Stimulated activated effector memory CD8-positive, alpha-beta T cell treated with anti-CD3 and anti-CD28 coated beads, Interleukin-12 subunit alpha, Interleukin-12 subunit beta, amount 100 ng/mL, for 72 hours (primary cell): ENCODE data around the gene AHCY.
"Not testable (repeated sequence)": the region's sequence is repeated elsewhere in the genome, so short reads cannot be mapped to it uniquely, and the experiment has no call there.

Source experiments
- ATAC-seq: fragments of 150-1000 bp; cut with Tn5 transposase; 2 replicates; pipeline ENCODE4 v1.10.0; 2021
- DNase-seq, 2 donors: peaks; one replicate each; pipeline ENCODE4 v3.0.0; 2021 to 2022; ENCODE audit warnings: low spot score in 2 of 2
- H3K27ac Mint-ChIP-seq: one replicate; pipeline ENCODE4 v1.8.0; 2022; ENCODE audit warnings: mild to moderate bottlenecking, mixed read lengths
- H3K36me3 Mint-ChIP-seq: one replicate; pipeline ENCODE4 v1.8.0; 2022; ENCODE audit warnings: mild to moderate bottlenecking, mixed read lengths
- H3K4me1 Mint-ChIP-seq: one replicate; pipeline ENCODE4 v1.8.0; 2022; ENCODE audit warnings: mixed read lengths
- H3K4me3 Mint-ChIP-seq: one replicate; pipeline ENCODE4 v1.8.0; 2022; ENCODE audit warnings: mild to moderate bottlenecking, mixed read lengths
- H3K9me3 Mint-ChIP-seq: one replicate; pipeline ENCODE4 v1.8.0; 2022; ENCODE audit warnings: mixed read lengths

Gene AHCY

DNA sequence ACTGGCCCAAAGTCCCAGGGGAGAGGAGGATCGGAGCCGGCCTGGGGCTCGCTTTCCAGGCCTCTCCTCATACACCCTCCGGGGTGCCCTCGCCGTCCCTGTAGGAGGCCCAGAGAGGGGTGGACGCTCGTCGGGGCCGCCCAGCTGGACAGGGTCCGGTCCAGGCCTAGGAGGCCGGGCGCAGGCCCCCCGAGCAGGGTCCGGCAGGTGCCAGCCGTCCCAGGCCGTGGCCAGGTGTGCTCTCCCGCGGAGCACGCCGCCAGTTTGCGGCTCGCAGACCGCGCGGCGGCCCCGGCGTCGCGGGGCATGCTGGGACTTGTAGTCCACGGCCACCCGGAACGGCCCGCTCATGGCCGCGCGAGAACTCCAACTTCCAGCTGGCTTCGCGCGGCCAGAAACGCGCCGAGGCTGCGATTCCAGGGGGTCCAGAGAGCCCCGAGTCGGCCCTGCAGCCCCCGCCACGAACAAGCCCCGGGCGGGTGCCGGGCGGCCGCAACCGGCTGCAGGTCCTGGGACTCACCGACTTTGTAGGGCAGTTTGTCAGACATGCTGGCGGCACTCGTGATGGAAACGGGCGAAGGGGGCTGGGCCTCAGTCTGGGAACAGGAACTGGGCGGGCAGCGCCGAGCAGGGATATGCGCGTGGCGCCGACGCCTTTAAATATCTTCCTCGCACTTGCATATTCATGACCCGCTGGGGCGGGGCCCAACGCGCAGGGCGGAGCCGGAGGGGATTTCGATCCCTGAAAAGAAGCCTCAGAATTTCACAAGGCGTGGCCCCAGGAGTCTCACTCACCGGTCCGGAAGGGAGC lies at the start of gene AHCY:
Gene AHCY, minus strand, starts transcription at position 633 of the 811 bp plus-strand sequence. Its CDS starts 85 bp downstream, at position 548.
- DNase-seq (peak; percentile 84 to 96), ATAC-seq (peak; percentile 96)
- Mint-ChIP-seq H3K36me3 (peaks cover 12% of the 10 kb centered on the region), H3K4me1 (peaks cover 9% of the 10 kb centered on the region), H3K9me3 (no peaks in the 10 kb centered on the region), H3K4me3 (peak within 1 kb of the TSS; percentile 80), H3K27ac (peak within 1 kb of the TSS; percentile 86)

DNA sequence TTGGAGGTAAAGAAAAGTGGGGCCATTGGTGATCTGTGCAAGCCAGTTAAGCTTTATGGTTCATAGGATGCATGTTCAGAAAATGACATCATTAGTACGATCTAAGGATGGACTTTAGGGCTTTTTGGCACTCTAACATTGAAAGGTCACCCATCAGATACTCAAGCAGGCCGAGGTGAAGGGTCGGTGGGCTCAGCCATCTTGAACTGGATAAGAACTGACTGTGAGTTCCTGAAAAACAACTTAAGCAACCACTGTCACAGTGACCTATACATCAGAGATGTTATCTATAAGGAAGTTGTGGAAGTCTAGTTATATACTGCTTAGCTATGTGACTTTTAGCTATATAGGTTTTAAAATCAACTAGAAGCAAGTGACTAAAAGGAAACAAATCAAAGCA lies 46.9 kb upstream of the AHCY start:
- no peaks in the 10 kb centered on the region for H3K9me3 Mint-ChIP-seq
- ATAC-seq (no peak), DNase-seq (no peak)
- H3K36me3 Mint-ChIP-seq = no peaks in the 10 kb centered on the region
- no peak overlapping the region for H3K4me3 Mint-ChIP-seq
- H3K4me1 Mint-ChIP-seq = peaks cover 7% of the 10 kb centered on the region
- no peak overlapping the region for H3K27ac Mint-ChIP-seq

DNA sequence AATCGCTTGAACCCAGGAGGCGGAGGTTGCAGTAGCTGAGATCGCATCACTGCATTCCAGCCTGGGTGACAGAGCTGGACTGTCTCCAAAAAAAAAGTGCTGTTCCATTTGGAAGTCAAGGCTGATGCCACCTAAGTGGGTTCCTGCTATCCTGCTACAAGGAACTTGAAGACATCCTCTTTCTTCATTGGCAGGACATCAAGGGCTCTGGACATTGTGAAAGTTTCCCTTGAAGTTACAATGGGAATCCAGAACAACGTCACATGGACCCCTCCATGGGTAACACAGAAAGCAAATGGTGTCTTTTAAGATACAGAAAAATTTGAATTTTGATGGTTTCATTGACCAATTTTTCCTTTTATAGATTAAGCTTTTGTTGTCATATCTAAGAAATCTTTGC lies 44.4 kb upstream of the AHCY start:
- Mint-ChIP-seq H3K9me3 (no peaks in the 10 kb centered on the region), H3K36me3 (no peaks in the 10 kb centered on the region), H3K4me3 (no peak overlapping the region), H3K27ac (no peak overlapping the region), H3K4me1 (peaks cover 7% of the 10 kb centered on the region)
- ATAC-seq = no peak
- DNase-seq = no peak

DNA sequence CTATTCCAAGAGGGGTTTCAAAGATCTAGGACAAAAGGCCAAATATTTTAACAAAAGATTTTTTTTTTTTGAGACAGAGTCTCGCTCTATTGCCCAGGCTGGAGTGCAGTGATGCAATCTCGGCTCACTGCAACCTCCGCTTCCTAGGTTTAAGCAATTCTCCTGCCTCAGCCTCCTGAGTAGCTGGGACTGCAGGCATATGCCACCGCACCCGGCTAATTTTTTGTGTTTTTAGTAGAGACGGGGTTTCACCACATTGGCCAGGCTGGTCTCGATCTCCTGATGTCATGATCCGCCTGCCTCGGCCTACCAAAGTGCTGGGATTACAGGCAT lies 43.3 kb upstream of the AHCY start:
- H3K9me3 Mint-ChIP-seq, ATAC-seq, DNase-seq, H3K4me3 Mint-ChIP-seq, H3K27ac Mint-ChIP-seq, H3K36me3 Mint-ChIP-seq, H3K4me1 Mint-ChIP-seq: not testable (repeated sequence)

DNA sequence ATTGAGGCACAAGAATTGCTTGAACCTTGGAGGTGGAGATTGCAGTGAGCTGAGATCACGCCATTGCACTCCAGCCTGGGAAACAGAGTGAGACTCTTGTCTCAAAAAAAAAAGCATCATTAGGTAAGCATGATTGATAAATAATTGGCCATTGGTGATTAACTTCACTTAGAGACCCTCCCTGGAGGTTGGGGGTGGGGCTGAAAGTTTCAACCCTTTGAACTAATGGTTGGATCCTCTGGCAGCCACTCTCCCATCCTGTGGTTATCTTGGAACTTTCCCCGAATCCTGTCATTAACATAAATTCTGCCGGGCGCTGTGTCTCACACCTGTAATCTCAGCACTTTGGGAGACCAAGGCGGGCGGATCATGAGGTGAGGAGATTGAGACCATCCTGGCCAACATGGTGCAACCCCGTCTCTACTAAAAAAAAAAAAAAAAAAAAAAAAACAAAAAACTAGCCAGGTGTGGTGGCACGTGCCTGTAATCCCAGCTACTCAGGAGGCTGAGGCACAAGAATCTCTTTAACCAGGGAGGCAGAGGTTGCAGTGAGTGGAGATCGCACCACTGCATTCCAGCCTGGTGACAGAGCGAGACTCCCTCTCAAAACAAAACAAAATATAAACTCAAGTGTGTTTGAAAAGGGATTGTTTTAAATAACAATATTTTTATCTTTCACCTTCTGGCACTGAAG lies 42.8 kb upstream of the AHCY start:
- not testable (repeated sequence) for DNase-seq, H3K36me3 Mint-ChIP-seq, H3K9me3 Mint-ChIP-seq, ATAC-seq, H3K4me3 Mint-ChIP-seq, H3K27ac Mint-ChIP-seq, H3K4me1 Mint-ChIP-seq

DNA sequence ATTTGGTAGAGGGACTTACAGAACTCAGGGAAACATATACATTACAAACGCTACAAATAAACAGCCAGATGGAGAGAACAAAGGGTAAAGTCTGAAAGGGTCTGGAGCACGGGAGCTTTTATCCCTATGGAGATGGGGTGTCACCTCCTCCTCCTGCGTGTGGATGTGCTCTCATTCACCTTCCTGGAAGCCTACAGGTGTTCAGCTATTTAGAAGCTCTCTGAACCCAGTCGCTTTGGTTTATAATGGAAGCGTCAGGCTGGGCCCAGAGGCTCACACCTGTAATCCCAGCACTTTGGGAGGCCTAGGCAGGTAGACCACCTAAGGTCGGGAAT lies 42.2 kb upstream of the AHCY start:
- Mint-ChIP-seq H3K9me3 (no peaks in the 10 kb centered on the region), H3K4me3 (no peak overlapping the region), H3K4me1 (peaks cover 7% of the 10 kb centered on the region), H3K36me3 (no peaks in the 10 kb centered on the region), H3K27ac (no peak overlapping the region)
- ATAC-seq (no peak), DNase-seq (no peak)

DNA sequence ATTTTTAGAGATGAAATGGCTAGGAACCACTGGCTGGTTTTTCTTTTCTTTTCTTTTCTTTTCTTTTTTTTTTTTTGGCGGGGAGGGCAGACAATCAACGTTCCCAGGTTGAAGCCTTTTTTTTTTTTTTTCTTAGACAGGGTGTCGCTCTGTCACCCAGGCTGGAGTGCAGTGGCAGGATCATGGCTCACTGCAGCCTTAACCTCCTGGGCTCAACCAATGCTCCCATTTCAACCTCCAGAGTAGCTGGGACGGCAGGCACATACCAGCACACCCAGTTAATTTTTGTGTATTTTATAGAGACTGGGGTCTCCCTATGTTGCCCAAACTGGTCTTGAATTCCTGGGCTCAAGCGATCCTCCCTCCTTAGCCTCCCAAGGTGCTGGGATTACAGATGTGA lies 41.1 kb upstream of the AHCY start:
- Mint-ChIP-seq H3K36me3 (no peaks in the 10 kb centered on the region), H3K4me3 (no peak overlapping the region), H3K4me1 (no peaks in the 10 kb centered on the region), H3K9me3 (no peaks in the 10 kb centered on the region), H3K27ac (no peak overlapping the region)
- no peak for DNase-seq
- ATAC-seq = no peak

DNA sequence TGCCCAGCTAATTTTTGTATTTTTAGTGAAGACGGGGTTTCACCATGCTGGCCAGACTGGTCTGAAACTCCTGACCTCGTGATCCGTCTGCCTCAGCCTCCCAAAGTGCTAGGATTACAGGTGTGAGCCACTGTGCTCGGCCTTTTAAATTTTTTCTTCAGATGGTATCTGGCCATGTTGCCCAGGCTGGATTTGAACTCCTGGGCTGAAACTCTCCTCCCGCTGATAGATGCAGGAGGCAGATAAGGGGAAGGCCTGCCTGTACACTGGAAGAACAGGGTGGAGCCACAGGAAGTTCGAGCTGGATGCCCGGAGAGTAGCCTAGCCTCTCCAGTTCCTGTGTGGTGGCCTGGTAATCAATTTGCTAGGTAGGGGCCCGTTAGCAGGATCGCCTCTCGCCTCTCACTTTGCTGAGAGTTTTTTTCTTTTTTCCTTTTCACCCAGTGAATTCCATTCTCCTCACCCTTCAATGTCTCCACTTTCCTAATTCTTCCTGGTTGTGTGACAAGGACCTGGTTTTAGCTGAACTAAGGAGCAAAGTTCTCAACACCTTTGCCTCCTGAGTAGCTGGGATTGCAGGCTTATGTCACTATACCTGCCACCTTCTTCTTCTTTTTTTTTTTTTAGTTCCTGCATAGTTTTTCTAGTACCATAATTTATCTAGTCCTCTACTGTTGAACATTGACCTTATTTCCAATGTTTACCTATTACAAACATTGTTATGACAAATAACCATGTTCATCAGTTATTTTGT lies 40.5 kb upstream of the AHCY start:
- no peaks in the 10 kb centered on the region for H3K4me1 Mint-ChIP-seq
- H3K27ac Mint-ChIP-seq = no peak overlapping the region
- ATAC-seq = no peak
- no peaks in the 10 kb centered on the region for H3K9me3 Mint-ChIP-seq
- no peaks in the 10 kb centered on the region for H3K36me3 Mint-ChIP-seq
- DNase-seq = no peak
- H3K4me3 Mint-ChIP-seq = no peak overlapping the region

DNA sequence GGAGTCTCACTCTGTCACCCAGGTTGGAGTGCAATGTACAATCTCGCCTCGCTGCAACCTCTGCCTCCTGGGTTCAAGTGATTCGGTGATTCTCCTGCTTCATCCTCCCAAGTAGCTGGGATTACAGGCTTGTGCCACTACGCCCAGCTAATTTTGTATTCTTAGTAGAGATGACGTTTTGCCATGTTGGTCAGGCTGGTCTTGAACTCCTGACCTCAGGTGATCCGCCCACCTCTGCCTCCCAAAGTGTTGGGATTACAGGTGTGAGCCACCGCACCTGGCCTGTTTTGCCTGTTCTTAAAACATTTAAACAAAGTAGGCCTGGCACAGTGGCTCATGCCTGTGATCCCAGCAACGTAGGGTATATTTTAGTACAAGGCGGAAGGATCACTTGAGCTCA lies 38.0 kb upstream of the AHCY start:
- not testable (repeated sequence) for H3K36me3 Mint-ChIP-seq, H3K4me3 Mint-ChIP-seq, H3K9me3 Mint-ChIP-seq, H3K27ac Mint-ChIP-seq, DNase-seq, H3K4me1 Mint-ChIP-seq, ATAC-seq

DNA sequence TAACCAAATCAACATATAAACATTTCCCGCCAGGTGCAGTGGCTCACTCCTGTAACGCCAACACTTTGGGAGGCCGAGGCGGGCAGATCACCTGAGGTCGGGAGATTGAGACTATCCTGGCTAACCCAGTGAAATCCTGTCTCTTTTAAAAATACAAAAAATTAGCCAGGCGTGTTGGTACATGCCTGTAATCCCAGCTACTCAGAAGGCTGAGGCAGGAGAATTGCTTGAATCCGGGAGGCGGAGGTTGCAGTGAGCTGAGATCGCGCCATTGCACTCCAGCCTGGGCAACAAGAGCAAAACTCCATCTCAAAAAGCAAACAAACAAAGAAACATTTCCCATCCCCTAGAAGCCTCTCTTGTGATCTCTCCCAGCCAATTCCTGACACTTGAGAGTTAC lies 37.6 kb upstream of the AHCY start:
- not testable (repeated sequence) for H3K9me3 Mint-ChIP-seq, H3K36me3 Mint-ChIP-seq, H3K4me3 Mint-ChIP-seq, DNase-seq, ATAC-seq, H3K27ac Mint-ChIP-seq
- H3K4me1 Mint-ChIP-seq = peaks cover 13% of the 10 kb centered on the region

DNA sequence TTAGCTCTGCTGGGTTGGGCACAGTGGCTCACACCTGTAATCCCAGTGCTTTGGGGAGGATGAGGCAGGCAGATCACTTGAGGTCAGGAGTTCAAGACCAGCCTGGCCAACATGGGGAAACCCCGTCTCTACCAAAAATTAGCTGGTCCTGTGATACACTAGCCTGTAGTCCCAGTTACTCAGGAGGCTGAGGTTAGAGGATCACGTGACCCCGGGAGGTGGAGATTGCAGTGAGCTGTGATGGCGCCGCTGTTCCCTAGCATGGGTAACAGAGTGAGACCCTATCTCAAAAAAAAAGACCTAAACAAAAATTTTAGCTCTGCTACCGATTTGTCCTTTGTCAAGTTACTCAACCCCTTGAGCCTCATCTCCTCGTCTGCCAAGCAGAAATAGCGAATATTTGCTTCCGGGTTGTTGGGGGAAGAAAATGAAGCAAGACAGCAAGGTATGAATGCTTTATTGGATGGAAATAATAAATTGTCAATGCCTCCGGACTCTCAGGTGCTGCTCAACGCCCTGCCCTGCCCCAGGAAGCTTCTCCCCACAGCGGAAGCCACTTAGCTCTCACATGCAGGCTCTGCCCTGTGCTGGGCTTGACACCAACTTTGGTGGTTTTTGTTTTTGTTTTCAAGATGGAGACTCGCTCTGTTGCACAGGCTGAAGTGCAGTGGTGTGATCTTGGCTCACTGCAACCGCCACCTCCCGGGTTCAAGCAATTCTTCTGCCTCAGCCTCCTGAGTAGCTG lies 35.0 kb upstream of the AHCY start:
- H3K4me1 Mint-ChIP-seq = peaks cover 19% of the 10 kb centered on the region
- no peaks in the 10 kb centered on the region for H3K9me3 Mint-ChIP-seq
- peak; percentile 86 for ATAC-seq
- H3K36me3 Mint-ChIP-seq = no peaks in the 10 kb centered on the region
- peak overlapping the region; percentile 63 for H3K27ac Mint-ChIP-seq
- H3K4me3 Mint-ChIP-seq = peak overlapping the region; percentile 58
- peak in 1 of 2 donors; percentile 59 for DNase-seq

DNA sequence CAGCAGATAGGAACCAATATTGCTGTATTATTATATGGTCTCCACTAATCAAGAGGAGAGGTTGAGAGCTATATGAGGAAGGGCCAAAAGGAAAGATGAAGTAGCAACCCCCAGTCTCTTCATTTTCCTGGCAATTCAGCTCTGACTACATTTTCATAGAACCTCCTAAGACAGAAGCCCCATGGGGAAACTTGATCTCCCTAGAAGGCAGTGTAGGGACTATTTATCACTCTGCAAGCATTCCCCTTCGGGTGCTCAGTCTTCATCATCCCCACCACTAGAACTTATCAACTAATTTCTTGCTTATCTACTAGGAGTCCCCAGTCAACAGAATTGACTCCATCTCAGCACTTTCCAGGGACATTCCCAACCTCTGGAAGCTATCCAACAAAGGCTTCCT lies 34.4 kb upstream of the AHCY start:
- DNase-seq (no peak), ATAC-seq (no peak)

DNA sequence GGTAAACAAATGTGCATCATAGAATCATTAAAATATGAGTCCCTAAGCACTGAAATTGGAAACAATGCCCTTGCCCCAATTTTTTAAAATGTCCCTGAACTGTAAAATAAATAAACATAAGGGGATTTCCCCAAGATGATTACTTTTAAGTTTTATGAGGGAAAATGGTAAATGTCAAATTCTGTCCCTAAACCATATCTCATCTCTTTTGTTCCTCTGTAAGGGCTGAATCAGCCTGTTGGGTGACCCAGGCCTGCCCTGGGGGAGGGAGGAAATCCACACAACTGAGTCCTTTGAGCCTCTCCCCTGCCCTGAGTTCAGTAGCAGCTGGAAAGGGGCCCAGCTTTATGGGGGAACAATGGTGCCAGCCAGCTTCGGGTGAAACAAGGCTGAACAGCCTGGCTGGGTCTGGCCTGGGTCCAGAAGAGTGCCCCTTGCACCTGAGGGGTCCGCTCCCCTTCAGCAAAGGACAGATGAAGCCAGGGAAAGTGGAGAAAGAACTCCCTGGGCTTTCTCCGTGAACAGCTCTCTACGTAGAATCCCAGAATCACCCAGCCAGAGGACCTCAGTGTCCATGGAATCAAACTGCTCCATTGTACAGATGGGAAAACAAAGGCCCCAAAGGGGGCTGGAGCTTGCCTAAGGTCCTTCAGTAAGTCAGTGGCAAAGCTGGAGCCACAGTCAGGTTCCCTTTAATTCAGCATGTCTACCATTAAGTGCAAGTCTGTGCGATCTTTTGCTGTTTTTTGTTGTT lies 31.7 kb upstream of the AHCY start:
- no peaks in the 10 kb centered on the region for H3K36me3 Mint-ChIP-seq
- H3K4me3 Mint-ChIP-seq = no peak overlapping the region
- peaks cover 19% of the 10 kb centered on the region for H3K4me1 Mint-ChIP-seq
- peak overlapping the region; percentile 63 for H3K27ac Mint-ChIP-seq
- H3K9me3 Mint-ChIP-seq = no peaks in the 10 kb centered on the region
- DNase-seq (no peak), ATAC-seq (no peak)

More for the DNA sequence above, 34.4 kb upstream of the AHCY start:
- Mint-ChIP-seq H3K27ac (peak overlapping the region; percentile 63), H3K9me3 (no peaks in the 10 kb centered on the region), H3K4me1 (peaks cover 19% of the 10 kb centered on the region), H3K4me3 (no peak overlapping the region), H3K36me3 (no peaks in the 10 kb centered on the region)

DNA sequence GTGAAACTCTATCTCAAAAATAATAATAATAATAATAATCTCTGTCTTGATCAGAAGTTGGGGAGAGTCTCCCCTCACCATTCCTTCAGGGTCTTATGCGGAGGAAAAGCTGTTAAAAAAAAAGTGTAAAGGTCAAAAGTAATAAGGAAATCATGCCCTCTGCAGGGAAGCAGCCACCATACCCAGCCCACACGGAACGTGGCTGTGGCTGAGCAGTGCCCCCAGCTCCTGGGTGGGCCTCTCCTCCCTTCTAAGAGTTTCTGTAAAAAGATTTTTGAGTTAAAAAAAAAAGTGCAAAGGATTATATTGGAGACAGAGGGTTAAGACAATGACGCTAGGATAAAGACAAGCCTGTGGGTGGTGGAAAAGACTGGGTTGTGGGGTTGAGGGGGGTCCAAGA lies 30.6 kb upstream of the AHCY start:
- Mint-ChIP-seq H3K4me3 (no peak overlapping the region), H3K4me1 (peaks cover 19% of the 10 kb centered on the region), H3K27ac (no peak overlapping the region), H3K36me3 (no peaks in the 10 kb centered on the region), H3K9me3 (no peaks in the 10 kb centered on the region)
- no peak for ATAC-seq
- no peak for DNase-seq
